Measurements from ENCODE around the gene ANXA2.

Gene ANXA2

DNA sequence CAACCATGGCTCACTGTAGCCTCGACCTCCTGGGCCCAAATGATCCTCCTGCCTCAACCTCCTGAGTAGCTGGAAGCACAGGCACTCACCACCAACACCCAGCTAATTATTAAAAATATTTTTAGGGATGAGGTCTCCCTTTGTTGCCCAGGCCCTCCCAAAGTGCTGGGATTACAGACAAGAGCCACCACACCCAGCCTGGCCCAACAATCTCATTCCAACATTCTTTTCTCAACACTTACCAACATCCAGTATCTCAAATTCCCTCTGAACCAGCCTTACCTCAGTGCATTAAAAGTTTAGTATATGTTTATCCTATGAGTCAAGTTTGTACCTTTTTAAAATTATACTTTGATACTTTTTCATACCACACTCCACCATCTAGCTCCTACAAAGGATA lies 25.0 kb downstream of the ANXA2 start:
- TF ChIP-seq, protein P1, sequence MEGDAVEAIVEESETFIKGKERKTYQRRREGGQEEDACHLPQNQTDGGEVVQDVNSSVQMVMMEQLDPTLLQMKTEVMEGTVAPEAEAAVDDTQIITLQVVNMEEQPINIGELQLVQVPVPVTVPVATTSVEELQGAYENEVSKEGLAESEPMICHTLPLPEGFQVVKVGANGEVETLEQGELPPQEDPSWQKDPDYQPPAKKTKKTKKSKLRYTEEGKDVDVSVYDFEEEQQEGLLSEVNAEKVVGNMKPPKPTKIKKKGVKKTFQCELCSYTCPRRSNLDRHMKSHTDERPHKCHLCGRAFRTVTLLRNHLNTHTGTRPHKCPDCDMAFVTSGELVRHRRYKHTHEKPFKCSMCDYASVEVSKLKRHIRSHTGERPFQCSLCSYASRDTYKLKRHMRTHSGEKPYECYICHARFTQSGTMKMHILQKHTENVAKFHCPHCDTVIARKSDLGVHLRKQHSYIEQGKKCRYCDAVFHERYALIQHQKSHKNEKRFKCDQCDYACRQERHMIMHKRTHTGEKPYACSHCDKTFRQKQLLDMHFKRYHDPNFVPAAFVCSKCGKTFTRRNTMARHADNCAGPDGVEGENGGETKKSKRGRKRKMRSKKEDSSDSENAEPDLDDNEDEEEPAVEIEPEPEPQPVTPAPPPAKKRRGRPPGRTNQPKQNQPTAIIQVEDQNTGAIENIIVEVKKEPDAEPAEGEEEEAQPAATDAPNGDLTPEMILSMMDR (IDR thresholded peaks at IDR 0.05; ENCODE audit: borderline replicate concordance, control extremely low read depth, extremely low read depth, insufficient read depth, missing control alignments) = no peak
- DNase-seq (ENCODE audit: low spot score) = no peak
- in situ Hi-C loops (cut with MboI; ENCODE audit: low sequenced_read_pairs, unreplicated experiment) = loop anchor here (25.0 kb wide), 1 partner anchor 540 kb away; no protein-coding TSS in a partner anchor

DNA sequence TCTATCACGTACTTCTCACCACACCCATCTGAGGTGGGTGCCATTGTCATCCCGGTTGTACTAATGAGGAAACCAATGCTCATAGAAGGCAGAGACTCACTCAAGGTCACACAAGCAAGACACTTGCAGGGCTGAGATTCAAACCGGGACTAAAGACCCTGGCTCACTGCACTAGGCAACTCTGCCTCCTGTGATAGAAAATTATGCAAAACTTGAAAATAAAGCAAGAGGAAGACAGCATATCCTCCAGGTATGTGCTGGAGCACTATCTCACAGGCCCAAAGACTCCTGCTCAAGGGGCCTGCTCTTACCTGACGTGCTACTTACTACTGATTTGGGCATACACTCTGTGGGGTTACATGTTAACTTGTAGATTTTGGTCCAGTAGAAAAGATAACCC lies 25.6 kb downstream of the ANXA2 start:
- TF ChIP-seq, protein P1 (IDR thresholded peaks at IDR 0.05; ENCODE audit: borderline replicate concordance, control extremely low read depth, extremely low read depth, insufficient read depth, missing control alignments) = no peak
- in situ Hi-C loops (cut with MboI; ENCODE audit: low sequenced_read_pairs, unreplicated experiment) = loop anchor here (25.0 kb wide), 1 partner anchor 540 kb away; no protein-coding TSS in a partner anchor
- DNase-seq (ENCODE audit: low spot score) = no peak

DNA sequence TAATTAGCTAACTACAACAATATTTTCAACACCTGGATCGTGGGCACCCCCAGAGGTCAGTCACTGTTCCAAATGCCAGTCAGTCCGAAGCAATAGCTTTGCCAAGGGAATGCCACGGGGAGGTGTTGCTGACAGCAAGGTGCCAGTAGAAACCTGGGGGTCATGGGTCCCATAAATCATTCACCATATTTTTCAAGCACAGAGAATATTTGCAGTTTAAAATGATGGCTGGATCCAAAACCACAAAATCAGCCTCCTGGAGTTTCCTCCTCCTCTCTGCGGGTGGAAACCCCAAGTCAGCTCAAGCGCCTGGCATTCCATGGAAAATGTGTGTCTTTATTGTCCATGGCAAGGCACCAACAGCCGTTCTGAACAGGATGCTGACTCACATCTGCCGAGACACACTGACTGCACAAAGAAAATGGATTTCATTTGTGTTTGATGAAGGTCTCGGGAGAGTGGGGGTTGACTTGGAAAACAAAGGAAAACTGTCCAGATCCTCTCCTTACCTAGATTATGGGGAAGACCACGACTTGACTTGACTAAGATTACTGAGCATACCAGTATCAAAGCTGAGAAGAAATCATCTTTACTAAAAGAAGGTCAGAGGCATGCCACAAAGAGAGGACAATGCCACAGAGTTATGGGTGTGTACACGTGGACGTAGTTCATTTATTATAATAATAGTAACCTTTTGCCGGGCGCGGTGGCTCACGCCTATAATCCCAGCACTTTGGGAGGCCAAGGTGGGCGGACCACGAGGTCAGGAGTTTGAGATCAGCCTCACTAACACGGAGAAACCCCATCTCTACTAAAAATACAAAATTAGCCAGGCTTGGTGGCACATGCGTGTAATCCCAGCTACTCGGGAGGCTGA lies 26.4 kb downstream of the ANXA2 start:
- TF ChIP-seq, protein P1 (IDR thresholded peaks at IDR 0.05; ENCODE audit: borderline replicate concordance, control extremely low read depth, extremely low read depth, insufficient read depth, missing control alignments) = no peak
- in situ Hi-C loops (cut with MboI; ENCODE audit: low sequenced_read_pairs, unreplicated experiment) = loop anchor here (25.0 kb wide), 1 partner anchor 541 kb away; no protein-coding TSS in a partner anchor
- no peak for DNase-seq (ENCODE audit: low spot score)

DNA sequence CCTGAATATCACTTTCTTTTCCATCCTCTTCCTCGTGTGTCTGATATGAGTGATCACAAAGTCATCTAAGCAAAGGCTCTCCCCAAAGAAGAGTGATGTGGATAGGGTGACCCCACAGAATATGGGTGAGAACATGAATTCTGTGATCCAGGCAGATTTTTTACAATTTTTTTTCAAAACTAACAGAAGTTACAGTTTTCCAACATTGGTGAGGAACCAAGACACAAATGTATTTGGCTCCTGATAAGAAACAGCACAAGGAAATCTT lies 27.0 kb downstream of the ANXA2 start:
- TF ChIP-seq, protein P1 (IDR thresholded peaks at IDR 0.05; ENCODE audit: borderline replicate concordance, control extremely low read depth, extremely low read depth, insufficient read depth, missing control alignments) = no peak
- DNase-seq (ENCODE audit: low spot score) = no peak
- in situ Hi-C loops (cut with MboI; ENCODE audit: low sequenced_read_pairs, unreplicated experiment) = loop anchor here (25.0 kb wide), 1 partner anchor 541 kb away; no protein-coding TSS in a partner anchor

DNA sequence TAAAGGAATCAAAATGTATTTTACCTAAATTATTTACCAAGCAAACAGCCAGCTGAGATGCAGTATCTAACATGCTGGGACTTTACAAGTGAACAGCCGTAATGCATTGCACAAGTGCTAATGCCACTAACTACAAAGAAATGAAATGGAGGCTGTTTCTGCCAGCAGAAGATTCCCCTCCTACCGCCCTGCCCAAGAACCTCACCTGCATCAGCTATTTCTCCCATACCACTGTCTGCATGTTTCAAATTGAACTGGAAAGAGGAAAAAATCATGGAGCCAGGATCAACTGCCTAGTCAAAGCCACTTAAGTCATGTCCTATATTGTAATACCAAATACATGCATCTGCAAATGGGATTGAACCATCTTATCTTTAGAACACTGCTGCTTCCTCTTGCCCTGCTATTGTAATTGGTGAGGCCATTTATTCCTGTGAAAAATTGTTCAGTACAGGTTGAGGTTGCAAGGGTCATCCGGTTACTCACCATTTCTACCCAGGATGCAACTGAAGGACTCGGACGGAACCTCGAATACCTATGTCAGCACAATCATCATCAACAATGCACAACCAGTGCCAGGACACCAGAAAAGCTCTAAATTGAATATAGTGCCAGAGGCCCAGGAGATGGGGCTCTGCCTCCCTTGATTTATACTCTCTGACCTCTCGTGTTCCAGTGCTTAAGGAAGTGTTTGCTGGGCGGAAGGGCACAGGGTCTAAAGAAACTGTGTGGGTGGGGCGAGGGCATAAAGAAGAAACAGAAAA lies 27.5 kb downstream of the ANXA2 start:
- in situ Hi-C loops (cut with MboI; ENCODE audit: low sequenced_read_pairs, unreplicated experiment) = loop anchor here (25.0 kb wide), 1 partner anchor 542 kb away; no protein-coding TSS in a partner anchor
- DNase-seq (ENCODE audit: low spot score) = no peak
- TF ChIP-seq, protein P1 (IDR thresholded peaks at IDR 0.05; ENCODE audit: borderline replicate concordance, control extremely low read depth, extremely low read depth, insufficient read depth, missing control alignments) = no peak

DNA sequence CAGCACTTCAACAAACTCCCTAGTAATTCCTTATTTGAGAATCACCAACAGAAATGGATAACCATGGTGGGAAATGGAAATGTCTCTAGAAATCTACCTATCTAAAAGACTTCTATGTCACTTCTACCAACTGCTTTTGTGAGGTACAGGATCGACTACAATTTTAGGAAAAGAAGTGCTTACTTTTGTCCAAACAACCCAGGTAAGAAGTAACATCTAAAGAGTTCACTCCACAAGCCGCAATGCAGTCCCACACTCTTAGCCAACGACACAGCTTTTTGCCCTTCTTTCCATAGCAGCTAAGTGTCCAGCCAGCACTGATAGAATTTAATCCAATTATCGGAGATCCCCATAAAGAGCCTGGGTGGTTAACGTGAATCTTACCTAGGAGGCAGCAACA lies 28.1 kb downstream of the ANXA2 start:
- no peak for DNase-seq (ENCODE audit: low spot score)
- TF ChIP-seq, protein P1 (IDR thresholded peaks at IDR 0.05; ENCODE audit: borderline replicate concordance, control extremely low read depth, extremely low read depth, insufficient read depth, missing control alignments) = no peak
- in situ Hi-C loops (cut with MboI; ENCODE audit: low sequenced_read_pairs, unreplicated experiment) = loop anchor here (25.0 kb wide), 1 partner anchor 543 kb away; no protein-coding TSS in a partner anchor

Data from GM13976 (cell line).